Measurements from ENCODE around the gene IQGAP1.

IQGAP1 gene

GRCh38 chr15:90435652-90436337, 47.8 kb downstream of the IQGAP1 start:
- DNase-seq (ENCODE audit: low read depth in 2 of 2, low spot score in 1 of 2): no peak

- DNase-seq (ENCODE audit: low read depth in 2 of 2, low spot score in 1 of 2): no peak
These were observed 48.9 kb downstream of the IQGAP1 start for GRCh38 chr15:90436952-90437351.

GRCh38 chr15:90437516-90437915, 49.5 kb downstream of the IQGAP1 start:
- DNase-seq (ENCODE audit: low read depth in 2 of 2, low spot score in 1 of 2): no peak

- DNase-seq (ENCODE audit: low read depth in 2 of 2, low spot score in 1 of 2): no peak
These were observed 51.9 kb downstream of the IQGAP1 start for GRCh38 chr15:90439946-90440345.

GRCh38 chr15:90441027-90441426, 53.0 kb downstream of the IQGAP1 start:
- DNase-seq (ENCODE audit: low read depth in 2 of 2, low spot score in 1 of 2): no peak

GRCh38 chr15:90442423-90442822, 54.4 kb downstream of the IQGAP1 start:
- no peak for DNase-seq (ENCODE audit: low read depth in 2 of 2, low spot score in 1 of 2)

- DNase-seq (ENCODE audit: low read depth in 2 of 2, low spot score in 1 of 2): no peak
These were observed 61.2 kb downstream of the IQGAP1 start for GRCh38 chr15:90449206-90449735.

GRCh38 chr15:90451053-90451850, 63.2 kb downstream of the IQGAP1 start:
- no peak for DNase-seq (ENCODE audit: low read depth in 2 of 2, low spot score in 1 of 2)

- DNase-seq (ENCODE audit: low read depth in 2 of 2, low spot score in 1 of 2): no peak
These were observed 68.2 kb downstream of the IQGAP1 start for GRCh38 chr15:90456236-90456635.

- DNase-seq (ENCODE audit: low read depth in 2 of 2, low spot score in 1 of 2): no peak
These were observed 70.0 kb downstream of the IQGAP1 start for GRCh38 chr15:90458061-90458460.

- no peak for DNase-seq (ENCODE audit: low read depth in 2 of 2, low spot score in 1 of 2)
These were observed 71.3 kb downstream of the IQGAP1 start for GRCh38 chr15:90459368-90459767.

GRCh38 chr15:90460142-90460824, 72.2 kb downstream of the IQGAP1 start:
- no peak for DNase-seq (ENCODE audit: low read depth in 2 of 2, low spot score in 1 of 2)

GRCh38 chr15:90463381-90463780, 75.3 kb downstream of the IQGAP1 start:
- no peak for DNase-seq (ENCODE audit: low read depth in 2 of 2, low spot score in 1 of 2)

- no peak for DNase-seq (ENCODE audit: low read depth in 2 of 2, low spot score in 1 of 2)
These were observed 77.3 kb downstream of the IQGAP1 start for GRCh38 chr15:90465140-90465929.

GRCh38 chr15:90465930-90466567, 78.0 kb downstream of the IQGAP1 start:
- no peak for DNase-seq (ENCODE audit: low read depth in 2 of 2, low spot score in 1 of 2)

- no peak for DNase-seq (ENCODE audit: low read depth in 2 of 2, low spot score in 1 of 2)
These were observed 81.7 kb downstream of the IQGAP1 start for GRCh38 chr15:90469723-90470122.

- no peak for DNase-seq (ENCODE audit: low read depth in 2 of 2, low spot score in 1 of 2)
These were observed 82.4 kb downstream of the IQGAP1 start for GRCh38 chr15:90470453-90470852.

GRCh38 chr15:90471126-90471525, 83.1 kb downstream of the IQGAP1 start:
- DNase-seq (ENCODE audit: low read depth in 2 of 2, low spot score in 1 of 2): no peak

GRCh38 chr15:90471769-90472168, 83.7 kb downstream of the IQGAP1 start:
- DNase-seq (ENCODE audit: low read depth in 2 of 2, low spot score in 1 of 2): no peak

- no peak for DNase-seq (ENCODE audit: low read depth in 2 of 2, low spot score in 1 of 2)
These were observed 90.9 kb downstream of the IQGAP1 start for GRCh38 chr15:90478846-90479481.
